Activated CD8-positive, alpha-beta T cell treated with anti-CD3 and anti-CD28 coated beads for 36 hours (primary cell): ENCODE data around the gene GRB14. TPM values are rescaled to one million over a fixed set of nuclear protein-coding genes. Genes with fewer than 3 reads are reported as not detected.

ENCODE experiments used
- ATAC-seq: fragments of 200-7000 bp; cut with Tn5 transposase; one replicate; pipeline ENCODE4 v1.10.0; 2021; ENCODE audit warnings: mild to moderate bottlenecking, moderate library complexity
- CTCF ChIA-PET: fragments of 350-600 bp; sonication (Branson Sonifier 250); formaldehyde crosslinking; loops from one replicate; lab custom pipeline; 2021; ENCODE audit warnings: antibody characterized with exemption; lab: Charles Lee
- POLR2A ChIA-PET: fragments of 350-600 bp; sonication (Branson Sonifier 250); formaldehyde crosslinking; loops from one replicate; lab custom pipeline; 2021; ENCODE audit warnings: antibody characterized with exemption; lab: Charles Lee
- DNase-seq: peaks from one replicate; pipeline ENCODE4 v3.0.0-alpha.2; 2020
- H3K27ac Mint-ChIP-seq: one replicate; pipeline ENCODE4 v1.8.0; 2021; ENCODE audit warnings: mild to moderate bottlenecking, mixed read lengths
- H3K27me3 Mint-ChIP-seq: one replicate; pipeline ENCODE4 v1.8.0; 2021; ENCODE audit warnings: mixed read lengths
- H3K36me3 Mint-ChIP-seq: one replicate; pipeline ENCODE4 v1.8.0; 2021; ENCODE audit warnings: low read depth, mixed read lengths
- H3K4me1 Mint-ChIP-seq: one replicate; pipeline ENCODE4 v1.8.0; 2021; ENCODE audit warnings: low read depth, mixed read lengths
- H3K4me3 Mint-ChIP-seq: one replicate; pipeline ENCODE4 v1.8.0; 2021; ENCODE audit warnings: mild to moderate bottlenecking, moderate library complexity, mixed read lengths
- H3K9me3 Mint-ChIP-seq: one replicate; pipeline ENCODE4 v1.8.0; 2021; ENCODE audit warnings: mixed read lengths
- CTCF ChIP-seq: fragments of 200-600 bp; IDR thresholded peaks from one replicate; pipeline ENCODE4 v1.8.0; 2022; ENCODE audit warnings: antibody characterized with exemption, mild to moderate bottlenecking
- intact Hi-C: fragments of 100-400 bp; cut with micrococcal nuclease; formaldehyde crosslinking; loops from one replicate; pipeline ENCODE4 v1.10.0; 2022
- total RNA-seq, 2 experiments: library from RNA; stranded (reverse); gene quantifications; one replicate each; pipeline ENCODE4 v1.2.3, GENCODE V29; 2021

Gene GRB14
- total RNA-seq, 2 experiments from 2014 or later = not detected

GRCh38 chr2:164662066-164662465 lies 40.8 kb upstream of the GRB14 start:
- Mint-ChIP-seq H3K4me1 (no peaks in the 10 kb centered on the region), H3K27ac (no peak overlapping the region), H3K9me3 (peaks cover 3% of the 10 kb centered on the region), H3K27me3 (no peaks in the 10 kb centered on the region), H3K36me3 (no peaks in the 10 kb centered on the region), H3K4me3 (no peak overlapping the region)
- no peak for DNase-seq
- POLR2A ChIA-PET = no interaction called here
- ATAC-seq = no peak
- CTCF ChIA-PET = no interaction called here
- no peak for TF ChIP-seq CTCF
- intact Hi-C loops = no loop called here

DNA sequence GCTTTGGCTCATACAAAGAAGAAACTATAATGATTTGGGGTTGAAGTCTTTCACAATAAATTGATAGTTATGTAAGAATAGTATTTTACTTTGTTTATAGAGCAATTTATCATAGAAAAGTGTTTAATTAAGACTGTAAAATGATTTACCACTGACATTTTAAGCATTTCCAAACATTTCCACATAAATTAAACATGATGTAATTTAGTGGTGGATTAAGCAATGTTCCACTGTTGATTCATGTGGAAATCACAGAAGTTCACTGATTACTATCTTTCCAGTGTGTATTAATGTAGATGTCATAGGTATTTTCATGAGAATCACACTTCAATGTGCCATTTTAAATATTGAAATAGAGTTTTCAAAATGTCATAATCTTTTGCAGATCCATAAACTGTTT lies 40.1 kb upstream of the GRB14 start:
- no peaks in the 10 kb centered on the region for H3K36me3 Mint-ChIP-seq
- CTCF ChIA-PET = no interaction called here
- H3K4me3 Mint-ChIP-seq = no peak overlapping the region
- H3K4me1 Mint-ChIP-seq = no peaks in the 10 kb centered on the region
- H3K27me3 Mint-ChIP-seq = no peaks in the 10 kb centered on the region
- DNase-seq (no peak), ATAC-seq (no peak)
- POLR2A ChIA-PET = no interaction called here
- H3K27ac Mint-ChIP-seq = no peak overlapping the region
- intact Hi-C loops = no loop called here
- peaks cover 3% of the 10 kb centered on the region for H3K9me3 Mint-ChIP-seq
- TF ChIP-seq CTCF = no peak

- H3K4me1 Mint-ChIP-seq = no peaks in the 10 kb centered on the region
- POLR2A ChIA-PET = no interaction called here
- CTCF ChIA-PET = no interaction called here
- ATAC-seq (no peak), DNase-seq (no peak)
- intact Hi-C loops = no loop called here
- H3K27me3 Mint-ChIP-seq = no peaks in the 10 kb centered on the region
- no peak overlapping the region for H3K4me3 Mint-ChIP-seq
- no peak for TF ChIP-seq CTCF
- H3K36me3 Mint-ChIP-seq = no peaks in the 10 kb centered on the region
- peaks cover under 1% of the 10 kb centered on the region for H3K9me3 Mint-ChIP-seq
- no peak overlapping the region for H3K27ac Mint-ChIP-seq
Measured at GRCh38 chr2:164657129-164657528, 35.8 kb upstream of the GRB14 start.

DNA sequence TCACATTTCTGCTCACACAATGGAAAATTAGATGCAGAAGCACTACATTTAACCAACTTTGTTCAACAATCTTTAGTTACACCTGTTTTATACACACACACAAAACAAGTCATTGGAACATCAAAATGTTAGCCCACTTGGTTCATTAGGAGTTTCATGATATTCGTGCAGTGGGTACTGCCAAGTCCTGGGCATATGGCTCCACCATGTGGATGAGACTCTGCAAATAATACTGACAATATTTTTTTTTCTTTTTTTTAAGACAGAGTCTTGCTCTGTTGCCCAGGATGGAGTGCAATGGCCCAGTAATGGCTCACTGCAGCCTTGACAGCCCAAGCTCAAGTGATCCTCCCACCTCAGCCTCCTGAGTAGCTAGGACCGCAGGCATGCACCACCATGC lies 34.5 kb upstream of the GRB14 start:
- TF ChIP-seq CTCF = no peak
- ChIA-PET CTCF (no interaction called here), POLR2A (no interaction called here)
- intact Hi-C loops = no loop called here
- Mint-ChIP-seq H3K27ac (no peak overlapping the region), H3K36me3 (no peaks in the 10 kb centered on the region), H3K27me3 (no peaks in the 10 kb centered on the region), H3K4me1 (no peaks in the 10 kb centered on the region), H3K9me3 (peaks cover 4% of the 10 kb centered on the region), H3K4me3 (no peak overlapping the region)
- no peak for DNase-seq
- ATAC-seq = no peak

GRCh38 chr2:164655336-164655735 lies 34.1 kb upstream of the GRB14 start:
- Mint-ChIP-seq H3K9me3 (peaks cover 7% of the 10 kb centered on the region), H3K4me3 (no peak overlapping the region), H3K36me3 (no peaks in the 10 kb centered on the region), H3K27ac (no peak overlapping the region), H3K27me3 (no peaks in the 10 kb centered on the region), H3K4me1 (no peaks in the 10 kb centered on the region)
- TF ChIP-seq CTCF = no peak
- POLR2A ChIA-PET = no interaction called here
- CTCF ChIA-PET = no interaction called here
- DNase-seq (no peak), ATAC-seq (no peak)
- intact Hi-C loops = no loop called here
